NCI-H748 treated with DMSO at 0.1 percent for 48 hours (cell line): ENCODE results near the gene SRPX2.
"Not testable (repeated sequence)": the region's sequence is repeated elsewhere in the genome, so short reads cannot be mapped to it uniquely, and the experiment has no call there.

Experiments used
- DNase-seq: peaks from one replicate; lab custom pipeline; 2025; lab: John Stamatoyannopoulos, UW

SRPX2 gene

GRCh38 chrX:100696699-100697351 lies 52.8 kb downstream of the SRPX2 start:
- no peak for DNase-seq

DNA sequence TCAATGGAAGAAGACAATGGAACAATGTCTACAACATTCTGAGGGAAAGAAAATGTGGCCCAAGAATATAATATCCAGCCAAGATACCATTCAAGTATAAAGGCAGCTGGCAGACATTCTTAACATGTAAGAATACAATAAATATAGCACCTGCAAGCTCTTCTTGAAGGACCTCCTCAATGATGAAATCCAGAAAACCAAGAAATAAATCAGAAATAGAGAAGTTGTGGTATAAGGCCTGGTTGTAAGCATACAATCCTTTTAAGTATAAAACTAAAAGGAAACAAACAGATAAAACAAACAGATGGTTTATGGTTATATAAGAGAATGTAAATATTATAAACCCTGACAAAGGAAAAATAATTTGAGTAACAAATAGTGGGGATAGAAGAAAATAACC lies 54.6 kb downstream of the SRPX2 start:
- DNase-seq: no peak

DNA sequence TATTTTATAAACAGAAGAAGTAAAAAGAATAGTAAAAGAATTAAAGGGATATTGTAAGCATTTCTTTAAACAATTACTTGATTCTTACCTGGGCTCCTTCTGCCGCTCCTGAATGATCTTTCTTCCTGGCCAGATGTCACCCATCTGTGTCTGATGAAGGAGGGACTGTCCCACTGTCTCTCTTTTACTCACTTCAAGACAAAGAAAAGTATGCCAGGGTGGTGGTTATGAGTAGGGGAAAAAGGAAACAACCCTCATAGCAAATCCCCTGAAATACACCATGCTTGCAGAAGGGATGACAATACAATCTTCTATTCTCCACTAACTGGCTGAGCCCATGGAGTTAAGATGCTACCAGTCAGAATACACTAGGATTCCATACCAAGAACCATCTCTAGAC lies 56.8 kb downstream of the SRPX2 start:
- DNase-seq: no peak

DNA sequence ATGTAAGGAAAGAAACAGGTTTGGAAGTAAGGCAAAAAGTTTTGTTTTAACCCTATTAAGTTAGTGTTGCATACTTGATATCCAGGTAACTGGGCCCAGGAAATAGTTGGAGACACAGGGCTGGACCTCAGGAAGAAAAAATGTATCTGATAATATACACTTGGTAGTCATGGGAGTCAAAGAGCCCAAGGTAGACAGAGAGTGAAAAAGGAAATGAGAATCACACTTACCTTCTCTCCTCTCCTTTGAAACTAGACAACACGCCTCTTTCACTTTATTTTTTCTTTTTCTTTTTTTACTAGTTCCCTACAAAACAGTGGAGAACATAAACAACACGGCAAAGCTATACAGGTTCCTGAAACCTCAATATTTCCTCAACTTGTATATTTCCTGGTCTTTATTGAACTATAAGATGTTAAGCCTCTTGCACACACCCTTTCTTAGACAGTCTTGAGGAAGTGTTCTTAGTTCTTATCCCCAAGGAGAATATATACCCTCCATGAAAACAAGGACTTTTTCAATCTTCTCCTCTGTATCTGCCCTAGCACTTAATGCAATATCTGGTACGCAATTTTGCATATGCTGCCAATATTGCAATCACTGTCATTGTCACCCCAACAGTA lies 60.7 kb downstream of the SRPX2 start:
- DNase-seq: no peak

- DNase-seq: no peak
These were observed 66.8 kb downstream of the SRPX2 start for GRCh38 chrX:100710816-100711215.

GRCh38 chrX:100717363-100717762 lies 73.4 kb downstream of the SRPX2 start:
- DNase-seq: no peak

DNA sequence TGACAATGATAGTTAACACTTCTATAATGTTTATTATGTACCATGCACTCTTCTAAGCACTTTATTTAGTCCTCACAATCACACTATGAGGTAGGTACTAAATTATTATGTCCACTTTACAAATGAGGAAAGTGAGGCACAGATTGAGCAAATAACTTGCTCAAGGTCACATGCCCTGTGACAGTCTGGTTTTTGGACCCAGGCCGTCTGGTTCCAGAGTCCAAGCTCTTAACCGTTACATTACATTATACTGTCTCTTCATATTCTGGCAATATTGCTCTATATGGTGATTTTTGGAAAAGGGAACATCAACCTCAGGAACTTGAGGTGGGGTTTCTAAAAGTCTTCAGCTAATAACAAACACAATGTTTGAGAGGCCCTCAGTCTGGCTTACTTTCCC lies 75.1 kb downstream of the SRPX2 start:
- no peak for DNase-seq

- DNase-seq: no peak
These were observed 76.3 kb downstream of the SRPX2 start for GRCh38 chrX:100720301-100720700.

DNA sequence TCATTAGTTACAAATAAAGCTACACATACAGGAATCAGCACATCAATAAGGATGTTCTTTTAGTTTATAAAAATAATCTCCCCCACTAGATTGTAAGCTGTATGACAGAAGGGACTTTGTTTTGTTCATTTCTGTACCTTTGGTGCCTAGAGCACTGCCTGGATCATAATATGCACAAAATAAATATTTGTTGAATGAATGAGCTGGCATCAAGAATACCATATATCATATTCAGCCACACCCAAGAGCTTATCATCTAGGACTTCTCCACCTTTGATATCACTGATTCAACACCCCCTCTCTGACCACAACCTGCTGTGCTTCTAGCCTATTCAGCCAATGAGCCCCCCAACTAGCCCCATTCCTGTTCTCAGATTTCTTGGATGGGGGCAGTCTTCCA lies 77.3 kb downstream of the SRPX2 start:
- no peak for DNase-seq

DNA sequence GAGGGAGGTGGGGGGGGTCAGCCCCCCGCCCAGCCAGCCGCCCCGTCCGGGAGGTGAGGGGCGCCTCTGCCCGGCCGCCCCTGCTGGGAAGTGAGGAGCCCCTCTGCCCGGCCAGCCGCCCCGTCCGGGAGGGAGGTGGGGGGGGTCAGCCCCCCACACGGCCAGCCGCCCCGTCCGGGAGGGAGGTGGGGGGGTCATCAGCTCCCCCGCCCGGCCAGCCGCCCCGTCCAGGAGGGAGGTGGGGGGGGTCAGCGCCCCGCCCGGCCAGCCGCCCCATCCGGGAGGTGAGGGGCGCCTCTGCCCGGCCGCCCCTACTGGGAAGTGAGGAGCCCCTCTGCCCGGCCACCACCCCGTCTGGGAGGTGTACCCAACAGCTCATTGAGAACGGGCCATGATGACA lies 80.0 kb downstream of the SRPX2 start:
- DNase-seq: not testable (repeated sequence)
